Stromal cell of bone marrow (primary cell): Measurements from ENCODE around the gene SEMA4F.

ENCODE experiments used
- DNase-seq: peaks from one replicate; pipeline ENCODE4 v3.0.0-alpha.2; 2012; ENCODE audit warnings: low read depth

The SEMA4F gene

DNA sequence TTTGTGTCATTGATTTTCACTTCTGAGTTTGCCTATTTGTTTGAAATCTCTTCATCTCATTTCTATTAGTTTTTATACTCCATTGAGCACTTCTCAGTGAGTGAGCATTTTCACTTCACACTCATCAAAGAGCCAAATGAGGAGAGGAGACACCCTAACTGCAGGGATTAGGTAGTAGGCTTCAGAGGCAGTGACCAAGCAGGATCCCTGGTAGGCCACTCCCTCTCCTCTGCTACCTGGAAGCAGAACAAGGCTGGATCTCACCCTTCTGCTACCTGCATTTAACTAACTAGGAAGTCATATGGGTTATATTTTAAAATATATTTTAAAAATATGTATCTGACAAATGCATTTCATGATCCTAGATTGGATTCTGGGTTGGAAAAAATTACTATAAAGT is 52.7 kb downstream of the SEMA4F start:
- DNase-seq = no peak

- no peak for DNase-seq
These were observed 53.8 kb downstream of the SEMA4F start for GRCh38 chr2:74707837-74708236.

DNA sequence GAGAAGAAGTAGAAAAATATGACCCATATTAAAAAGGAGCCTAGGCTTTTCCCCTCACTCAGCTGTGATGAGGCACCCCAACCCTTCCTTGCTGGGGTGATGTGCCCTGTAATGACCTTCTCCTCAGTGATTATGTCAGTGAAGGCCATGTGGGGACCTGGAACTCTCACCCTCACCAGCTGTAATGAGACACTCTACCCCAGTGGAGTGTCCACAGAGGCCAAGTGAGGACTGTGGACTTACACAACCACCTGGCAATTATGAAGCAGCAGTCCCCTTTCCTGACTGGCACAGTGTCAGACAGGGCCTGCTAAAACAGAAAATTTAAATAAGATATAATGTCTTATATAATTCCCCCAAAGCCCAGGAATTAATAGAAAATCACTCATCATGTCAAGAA is 54.2 kb downstream of the SEMA4F start:
- no peak for DNase-seq

DNA sequence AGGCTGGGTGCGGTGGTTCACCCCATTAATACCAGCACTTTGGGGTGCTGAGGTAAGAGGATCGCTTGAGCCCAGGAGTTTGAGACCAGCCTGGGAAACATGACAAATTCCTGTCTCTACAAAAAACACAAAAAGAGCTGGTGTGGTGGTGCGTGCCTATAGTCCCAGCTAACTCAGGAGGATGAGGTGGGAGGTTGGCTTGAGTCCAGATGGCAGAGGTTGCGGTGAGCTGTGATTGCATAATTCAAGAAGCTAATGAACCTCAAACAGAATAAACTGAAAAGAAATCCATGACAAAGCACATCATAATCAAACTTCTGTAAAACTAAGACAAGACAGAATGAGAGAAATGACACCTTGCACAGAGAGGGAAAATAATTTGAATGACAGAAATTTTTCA is 54.8 kb downstream of the SEMA4F start:
- DNase-seq = no peak

DNA sequence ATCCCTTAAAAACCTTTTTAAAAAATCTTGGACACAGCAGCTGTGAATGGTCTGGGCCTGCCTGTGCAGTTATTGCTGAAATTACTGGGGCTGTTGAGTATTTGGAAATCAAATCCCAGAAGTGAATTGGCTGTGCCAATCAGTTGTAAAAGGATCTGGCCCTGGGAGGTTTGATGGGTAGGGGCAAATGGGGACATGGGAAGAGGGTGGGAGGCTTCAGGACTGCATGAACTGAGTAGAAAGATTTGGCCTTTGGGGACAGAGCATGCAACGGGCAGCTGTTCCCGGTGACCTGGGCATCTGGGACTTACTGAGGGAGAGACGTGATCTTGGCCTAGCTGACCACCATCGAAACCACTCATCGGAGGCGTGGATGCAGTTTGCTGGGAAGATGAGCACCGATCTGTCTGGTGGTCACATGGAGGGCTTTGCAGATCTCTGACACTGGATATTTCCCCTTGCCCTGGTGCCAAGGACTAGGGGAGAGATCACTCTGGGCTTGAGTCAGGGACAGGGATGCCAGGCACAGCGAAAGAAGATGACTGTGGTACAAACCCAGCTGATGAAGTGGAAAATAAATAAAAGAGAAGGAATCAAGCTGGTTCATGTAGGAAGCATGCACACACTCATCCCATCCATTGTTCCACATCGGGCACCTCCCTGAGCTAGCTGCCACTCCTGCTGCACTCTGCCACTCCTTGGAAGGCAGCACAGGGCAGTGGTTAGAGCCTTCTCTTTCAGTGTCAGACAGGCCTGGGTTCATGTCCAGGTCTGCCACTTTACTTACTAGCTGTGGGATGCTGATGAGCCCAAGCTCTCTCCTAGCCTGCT is 58.4 kb downstream of the SEMA4F start:
- no peak for DNase-seq

- DNase-seq = no peak
These were observed 60.6 kb downstream of the SEMA4F start for GRCh38 chr2:74714691-74715080.

- DNase-seq = peak; percentile 69
These were observed 61.2 kb downstream of the SEMA4F start for GRCh38 chr2:74715081-74715791.

- DNase-seq = no peak
These were observed 61.8 kb downstream of the SEMA4F start for GRCh38 chr2:74715880-74716279.

DNA sequence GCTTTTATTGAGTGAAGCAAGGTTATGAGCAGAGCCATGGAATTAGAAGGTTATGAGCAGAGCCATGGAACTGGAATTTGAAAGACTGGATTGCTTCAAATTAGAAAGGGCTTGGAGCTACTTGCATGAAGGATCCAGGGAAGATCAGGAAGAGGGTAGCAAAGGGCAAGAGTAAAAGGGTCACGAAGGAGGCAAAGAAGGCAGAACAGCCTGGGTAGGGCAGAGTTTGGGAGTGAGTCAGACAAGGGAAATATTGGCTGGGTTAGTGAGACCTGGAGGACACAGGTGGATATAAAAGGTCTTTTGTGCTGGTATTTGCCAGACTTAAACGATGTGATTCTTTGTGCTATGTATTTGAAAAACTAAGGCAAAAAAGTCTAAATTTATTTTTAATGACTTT is 65.0 kb downstream of the SEMA4F start:
- DNase-seq = no peak

DNA sequence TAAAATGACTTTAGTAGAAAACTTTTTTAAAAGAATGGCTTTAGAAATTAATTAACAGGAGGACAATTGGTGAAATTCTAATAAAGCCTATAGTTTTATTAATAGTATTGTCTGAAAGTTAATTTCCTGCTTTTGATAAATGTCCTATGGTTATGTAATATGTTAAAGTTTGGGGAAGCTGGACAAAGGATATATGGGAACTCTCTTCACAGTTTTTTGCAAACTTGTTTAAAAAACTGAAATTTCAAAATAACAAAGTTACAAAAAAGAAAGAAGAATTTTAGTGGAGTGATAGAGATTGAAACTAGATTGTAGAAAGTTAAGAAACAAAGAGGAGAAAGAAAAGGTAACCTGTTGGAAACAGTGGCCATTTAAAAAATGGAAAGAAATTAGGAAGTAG is 67.3 kb downstream of the SEMA4F start:
- no peak for DNase-seq

- no peak for DNase-seq
These were observed 70.4 kb downstream of the SEMA4F start for GRCh38 chr2:74724496-74724895.

GRCh38 chr2:74725287-74725686 is 71.2 kb downstream of the SEMA4F start:
- DNase-seq = no peak

DNA sequence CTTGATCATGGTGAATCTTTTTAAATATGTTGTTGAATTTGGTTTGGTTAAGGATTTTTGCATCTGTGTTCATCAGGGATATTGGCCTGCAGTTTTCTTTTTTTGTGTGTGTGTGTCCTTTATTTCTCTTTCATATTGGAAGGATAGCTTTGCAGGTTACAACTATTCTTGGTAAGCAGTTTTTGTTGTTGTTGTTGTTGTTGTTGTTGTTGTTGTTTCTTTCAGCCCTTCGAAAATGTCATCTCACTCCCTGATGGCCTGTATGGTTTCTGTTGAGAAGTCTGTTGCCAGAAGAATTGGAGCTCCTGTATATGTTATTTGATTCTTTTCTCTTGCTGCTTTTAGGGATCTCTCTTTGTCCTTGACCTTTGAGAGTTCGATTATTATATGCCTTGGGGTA is 74.8 kb downstream of the SEMA4F start:
- no peak for DNase-seq

DNA sequence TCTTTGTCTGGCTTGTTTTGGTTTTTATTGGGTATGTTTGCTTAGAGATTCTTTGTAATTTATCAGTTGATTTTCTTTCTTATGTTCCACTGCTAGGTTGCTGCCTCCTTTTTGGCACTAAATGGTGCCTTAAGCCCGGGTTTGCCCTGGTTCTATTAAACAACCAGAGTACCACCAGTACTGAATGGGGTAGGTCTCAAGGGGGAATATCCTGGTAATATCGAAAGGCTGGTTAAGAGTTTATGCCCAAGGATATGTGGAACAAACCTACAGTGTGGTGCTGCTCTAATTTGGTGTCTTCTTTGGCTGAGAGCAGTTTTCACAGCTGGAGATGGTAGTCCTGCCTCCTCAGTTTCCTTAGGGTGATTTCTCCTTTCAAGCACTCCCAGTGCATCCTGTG is 76.5 kb downstream of the SEMA4F start:
- DNase-seq = no peak
